ENCODE measurements around the gene ABCC10.
"Not testable (repeated sequence)": the region's sequence is repeated elsewhere in the genome, so short reads cannot be mapped to it uniquely, and the experiment has no call there.

ABCC10 gene

GRCh38 chr6:43393602-43394001 lies 33.7 kb upstream of the ABCC10 start:
- no peak for DNase-seq (ENCODE audit: low read depth in 1 of 2, low spot score in 1 of 2)
- TF ChIP-seq JUND (IDR thresholded peaks at IDR 0.05; ENCODE audit: low read depth): no peak
- in situ Hi-C loops (cut with HindIII; ENCODE audit: low pct_unique_long_range_greater_than_20kb, low sequenced_read_pairs): no loop called here

GRCh38 chr6:43394982-43395381 lies 32.4 kb upstream of the ABCC10 start:
- DNase-seq (ENCODE audit: low read depth in 1 of 2, low spot score in 1 of 2): no peak
- no peak for TF ChIP-seq JUND (IDR thresholded peaks at IDR 0.05; ENCODE audit: low read depth)
- in situ Hi-C loops (cut with HindIII; ENCODE audit: low pct_unique_long_range_greater_than_20kb, low sequenced_read_pairs): no loop called here

- in situ Hi-C loops (cut with HindIII; ENCODE audit: low pct_unique_long_range_greater_than_20kb, low sequenced_read_pairs): no loop called here
- peak in 1 of 2 experiments; percentile 16 for DNase-seq (ENCODE audit: low read depth in 1 of 2, low spot score in 1 of 2)
- no peak for TF ChIP-seq JUND (IDR thresholded peaks at IDR 0.05; ENCODE audit: low read depth)
Measured at GRCh38 chr6:43395776-43396175, 31.6 kb upstream of the ABCC10 start.

GRCh38 chr6:43396408-43397149 lies 30.8 kb upstream of the ABCC10 start:
- no peak for TF ChIP-seq JUND (IDR thresholded peaks at IDR 0.05; ENCODE audit: low read depth)
- DNase-seq (ENCODE audit: low read depth in 1 of 2, low spot score in 1 of 2): peak in 1 of 2 experiments; percentile 68
- in situ Hi-C loops (cut with HindIII; ENCODE audit: low pct_unique_long_range_greater_than_20kb, low sequenced_read_pairs): no loop called here

- no peak for TF ChIP-seq JUND (IDR thresholded peaks at IDR 0.05; ENCODE audit: low read depth)
- in situ Hi-C loops (cut with HindIII; ENCODE audit: low pct_unique_long_range_greater_than_20kb, low sequenced_read_pairs): no loop called here
- no peak for DNase-seq (ENCODE audit: low read depth in 1 of 2, low spot score in 1 of 2)
Measured at GRCh38 chr6:43399932-43400487, 27.3 kb upstream of the ABCC10 start.

GRCh38 chr6:43401730-43402129 lies 25.6 kb upstream of the ABCC10 start:
- no peak for DNase-seq (ENCODE audit: low read depth in 1 of 2, low spot score in 1 of 2)
- TF ChIP-seq JUND (IDR thresholded peaks at IDR 0.05; ENCODE audit: low read depth): no peak
- in situ Hi-C loops (cut with HindIII; ENCODE audit: low pct_unique_long_range_greater_than_20kb, low sequenced_read_pairs): no loop called here

- no peak for TF ChIP-seq JUND (IDR thresholded peaks at IDR 0.05; ENCODE audit: low read depth)
- in situ Hi-C loops (cut with HindIII; ENCODE audit: low pct_unique_long_range_greater_than_20kb, low sequenced_read_pairs): no loop called here
- peak in 1 of 2 experiments; percentile 19 for DNase-seq (ENCODE audit: low read depth in 1 of 2, low spot score in 1 of 2)
Measured at GRCh38 chr6:43402820-43403219, 24.5 kb upstream of the ABCC10 start.

GRCh38 chr6:43405354-43405753 lies 22.0 kb upstream of the ABCC10 start:
- no peak for DNase-seq (ENCODE audit: low read depth in 1 of 2, low spot score in 1 of 2)
- in situ Hi-C loops (cut with HindIII; ENCODE audit: low pct_unique_long_range_greater_than_20kb, low sequenced_read_pairs): no loop called here
- TF ChIP-seq JUND (IDR thresholded peaks at IDR 0.05; ENCODE audit: low read depth): no peak

- no peak for DNase-seq (ENCODE audit: low read depth in 1 of 2, low spot score in 1 of 2)
- in situ Hi-C loops (cut with HindIII; ENCODE audit: low pct_unique_long_range_greater_than_20kb, low sequenced_read_pairs): no loop called here
- TF ChIP-seq JUND (IDR thresholded peaks at IDR 0.05; ENCODE audit: low read depth): no peak
Measured at GRCh38 chr6:43407296-43407695, 20.0 kb upstream of the ABCC10 start.

- in situ Hi-C loops (cut with HindIII; ENCODE audit: low pct_unique_long_range_greater_than_20kb, low sequenced_read_pairs): no loop called here
- no peak for DNase-seq (ENCODE audit: low read depth in 1 of 2, low spot score in 1 of 2)
- TF ChIP-seq JUND (IDR thresholded peaks at IDR 0.05; ENCODE audit: low read depth): no peak
Measured at GRCh38 chr6:43408259-43408658, 19.1 kb upstream of the ABCC10 start.

- in situ Hi-C loops (cut with HindIII; ENCODE audit: low pct_unique_long_range_greater_than_20kb, low sequenced_read_pairs); DNase-seq (ENCODE audit: low read depth in 1 of 2, low spot score in 1 of 2): not testable (repeated sequence)
Measured at GRCh38 chr6:43410776-43411175, 16.6 kb upstream of the ABCC10 start.

- in situ Hi-C loops (cut with HindIII; ENCODE audit: low pct_unique_long_range_greater_than_20kb, low sequenced_read_pairs): no loop called here
- DNase-seq (ENCODE audit: low read depth in 1 of 2, low spot score in 1 of 2): no peak
- no peak for TF ChIP-seq JUND (IDR thresholded peaks at IDR 0.05; ENCODE audit: low read depth)
Measured at GRCh38 chr6:43412541-43412940, 14.8 kb upstream of the ABCC10 start.

- in situ Hi-C loops (cut with HindIII; ENCODE audit: low pct_unique_long_range_greater_than_20kb, low sequenced_read_pairs): no loop called here
- DNase-seq (ENCODE audit: low read depth in 1 of 2, low spot score in 1 of 2): no peak
- no peak for TF ChIP-seq JUND (IDR thresholded peaks at IDR 0.05; ENCODE audit: low read depth)
Measured at GRCh38 chr6:43413002-43413401, 14.3 kb upstream of the ABCC10 start.

- in situ Hi-C loops (cut with HindIII; ENCODE audit: low pct_unique_long_range_greater_than_20kb, low sequenced_read_pairs); DNase-seq (ENCODE audit: low read depth in 1 of 2, low spot score in 1 of 2): not testable (repeated sequence)
Measured at GRCh38 chr6:43415275-43415674, 12.1 kb upstream of the ABCC10 start.

Data from T47D (cell line).